Astrocyte (in vitro differentiated cells and primary cell): ENCODE measurements around the gene TMPRSS13. TPM values are rescaled to one million over a fixed set of nuclear protein-coding genes. Genes with fewer than 3 reads are reported as not detected.
"Not testable (repeated sequence)": the region's sequence is repeated elsewhere in the genome, so short reads cannot be mapped to it uniquely, and the experiment has no call there.

ENCODE experiments used
- DNase-seq: peaks from one replicate; pipeline ENCODE4 v3.0.0-alpha.2; 2010; ENCODE audit warnings: low read depth
- FAIRE-seq: peaks from 2 replicates; lab custom pipeline; 2011; peaks lifted over from hg19 to GRCh38; lab: Jason Lieb, UNC
- H2AFZ ChIP-seq: 2 replicates; pipeline ENCODE4 v1.6.0; 2012; ENCODE audit warnings: low read depth, low read length, inconsistent platforms
- H3K27ac ChIP-seq: 2 replicates; pipeline ENCODE4 v1.5.1; 2011; ENCODE audit warnings: low read depth, low read length, inconsistent platforms
- H3K27me3 ChIP-seq: 2 replicates; pipeline ENCODE4 v1.6.0; 2011; ENCODE audit warnings: low read length, inconsistent platforms; ENCODE audit not compliant: insufficient read depth
- H3K36me3 ChIP-seq: 2 replicates; pipeline ENCODE4 v1.5.1; 2011; ENCODE audit warnings: low read length, inconsistent platforms; ENCODE audit not compliant: insufficient read depth
- H3K4me1 ChIP-seq: 2 replicates; pipeline ENCODE4 v1.5.1; 2011; ENCODE audit warnings: low read length, inconsistent platforms; ENCODE audit not compliant: insufficient read depth
- H3K4me2 ChIP-seq: 2 replicates; pipeline ENCODE4 v1.6.0; 2012; ENCODE audit warnings: low read length, inconsistent platforms
- H3K4me3 ChIP-seq: 2 replicates; pipeline ENCODE4 v1.5.1; 2011; ENCODE audit warnings: low read depth, mild to moderate bottlenecking, low read length, inconsistent platforms; ENCODE audit not compliant: insufficient read depth
- H3K79me2 ChIP-seq: 2 replicates; pipeline ENCODE4 v1.6.0; 2012; ENCODE audit warnings: mild to moderate bottlenecking, low read length, inconsistent platforms; ENCODE audit not compliant: insufficient read depth
- H3K9ac ChIP-seq: 2 replicates; pipeline ENCODE4 v1.6.0; 2012; ENCODE audit warnings: mild to moderate bottlenecking, low read length, inconsistent platforms
- H3K9me3 ChIP-seq: 2 replicates; pipeline ENCODE4 v1.5.1; 2012; ENCODE audit warnings: low read depth, mild to moderate bottlenecking, low read length, inconsistent platforms; ENCODE audit not compliant: insufficient read depth
- H4K20me1 ChIP-seq: 2 replicates; pipeline ENCODE4 v1.6.0; 2012; ENCODE audit warnings: low read length, inconsistent platforms; ENCODE audit not compliant: insufficient read depth
- H3K27ac Mint-ChIP-seq: one replicate; pipeline ENCODE4 v1.8.0; 2021; ENCODE audit warnings: mild to moderate bottlenecking, mixed read lengths; ENCODE audit not compliant: unreplicated experiment
- H3K27me3 Mint-ChIP-seq: one replicate; pipeline ENCODE4 v1.8.0; 2021; ENCODE audit warnings: low read depth, mixed read lengths; ENCODE audit not compliant: unreplicated experiment
- H3K36me3 Mint-ChIP-seq: one replicate; pipeline ENCODE4 v1.8.0; 2021; ENCODE audit warnings: low read depth, mixed read lengths; ENCODE audit not compliant: unreplicated experiment
- H3K4me1 Mint-ChIP-seq: one replicate; pipeline ENCODE4 v1.8.0; 2021; ENCODE audit warnings: low read depth, mixed read lengths; ENCODE audit not compliant: unreplicated experiment
- H3K4me3 Mint-ChIP-seq: one replicate; pipeline ENCODE4 v1.8.0; 2021; ENCODE audit warnings: mild to moderate bottlenecking, moderate library complexity, mixed read lengths; ENCODE audit not compliant: unreplicated experiment
- H3K9me3 Mint-ChIP-seq: one replicate; pipeline ENCODE4 v1.8.0; 2021; ENCODE audit warnings: mild to moderate bottlenecking, mixed read lengths; ENCODE audit not compliant: unreplicated experiment
- EZH2 ChIP-seq: IDR thresholded peaks from 2 replicates; pipeline ENCODE4 v1.6.1; 2012; ENCODE audit warnings: mild to moderate bottlenecking, low read length, inconsistent platforms; ENCODE audit not compliant: insufficient read depth
- total RNA-seq: library from RNA; stranded (reverse); gene quantifications from 2 replicates; pipeline ENCODE4 v1.2.1, GENCODE V29; 2021
- TF ChIP-seq, protein P1 (sequence below): IDR thresholded peaks from 2 replicates; pipeline ENCODE4 v1.5.1; 2011; ENCODE audit warnings: low read depth, mild to moderate bottlenecking, inconsistent platforms, low read length, moderate library complexity; ENCODE audit not compliant: insufficient read depth

The TMPRSS13 gene
- total RNA-seq, 1 donor from 2014 or later = 0.66 TPM

DNA sequence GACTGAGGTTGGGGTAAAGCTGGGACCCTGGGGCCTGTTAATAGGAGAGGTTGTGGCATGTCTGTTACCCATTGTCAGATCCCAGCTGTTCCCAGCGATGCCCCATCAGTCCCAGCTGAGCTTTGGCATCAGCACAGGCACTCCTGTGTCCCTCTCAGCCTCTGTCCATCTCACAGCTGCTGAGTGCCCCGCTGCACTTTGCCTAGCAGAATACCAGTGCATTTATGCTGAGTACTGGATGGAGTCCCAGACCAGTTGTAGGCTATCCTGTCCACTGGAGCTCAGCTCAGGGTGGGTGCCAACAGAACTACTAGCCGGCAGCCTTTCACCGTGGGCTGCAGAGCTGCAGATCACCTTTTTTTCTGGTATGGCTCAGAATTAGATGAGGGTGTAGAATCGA is 62.7 kb downstream of the TMPRSS13 start:
- Mint-ChIP-seq H3K36me3 (no peaks in the 10 kb centered on the region), H3K27me3 (peaks cover 19% of the 10 kb centered on the region), H3K9me3 (no peaks in the 10 kb centered on the region), H3K27ac (no peak overlapping the region), H3K4me1 (peaks cover 10% of the 10 kb centered on the region), H3K4me3 (no peak overlapping the region)
- no peak overlapping the region for H3K4me3 ChIP-seq
- no peaks in the 10 kb centered on the region for H3K27me3 ChIP-seq
- H3K79me2 ChIP-seq = no peaks in the 10 kb centered on the region
- no peak overlapping the region for H3K4me2 ChIP-seq
- H3K36me3 ChIP-seq = no peaks in the 10 kb centered on the region
- no peak overlapping the region for H3K9ac ChIP-seq
- H2AFZ ChIP-seq = no peak overlapping the region
- H3K4me1 ChIP-seq = no peaks in the 10 kb centered on the region
- no peaks in the 10 kb centered on the region for H4K20me1 ChIP-seq
- no peak for FAIRE-seq
- TF ChIP-seq, protein P1, sequence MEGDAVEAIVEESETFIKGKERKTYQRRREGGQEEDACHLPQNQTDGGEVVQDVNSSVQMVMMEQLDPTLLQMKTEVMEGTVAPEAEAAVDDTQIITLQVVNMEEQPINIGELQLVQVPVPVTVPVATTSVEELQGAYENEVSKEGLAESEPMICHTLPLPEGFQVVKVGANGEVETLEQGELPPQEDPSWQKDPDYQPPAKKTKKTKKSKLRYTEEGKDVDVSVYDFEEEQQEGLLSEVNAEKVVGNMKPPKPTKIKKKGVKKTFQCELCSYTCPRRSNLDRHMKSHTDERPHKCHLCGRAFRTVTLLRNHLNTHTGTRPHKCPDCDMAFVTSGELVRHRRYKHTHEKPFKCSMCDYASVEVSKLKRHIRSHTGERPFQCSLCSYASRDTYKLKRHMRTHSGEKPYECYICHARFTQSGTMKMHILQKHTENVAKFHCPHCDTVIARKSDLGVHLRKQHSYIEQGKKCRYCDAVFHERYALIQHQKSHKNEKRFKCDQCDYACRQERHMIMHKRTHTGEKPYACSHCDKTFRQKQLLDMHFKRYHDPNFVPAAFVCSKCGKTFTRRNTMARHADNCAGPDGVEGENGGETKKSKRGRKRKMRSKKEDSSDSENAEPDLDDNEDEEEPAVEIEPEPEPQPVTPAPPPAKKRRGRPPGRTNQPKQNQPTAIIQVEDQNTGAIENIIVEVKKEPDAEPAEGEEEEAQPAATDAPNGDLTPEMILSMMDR = no peak
- no peak for TF ChIP-seq EZH2
- DNase-seq = no peak
- H3K9me3 ChIP-seq = no peaks in the 10 kb centered on the region
- no peak overlapping the region for H3K27ac ChIP-seq

DNA sequence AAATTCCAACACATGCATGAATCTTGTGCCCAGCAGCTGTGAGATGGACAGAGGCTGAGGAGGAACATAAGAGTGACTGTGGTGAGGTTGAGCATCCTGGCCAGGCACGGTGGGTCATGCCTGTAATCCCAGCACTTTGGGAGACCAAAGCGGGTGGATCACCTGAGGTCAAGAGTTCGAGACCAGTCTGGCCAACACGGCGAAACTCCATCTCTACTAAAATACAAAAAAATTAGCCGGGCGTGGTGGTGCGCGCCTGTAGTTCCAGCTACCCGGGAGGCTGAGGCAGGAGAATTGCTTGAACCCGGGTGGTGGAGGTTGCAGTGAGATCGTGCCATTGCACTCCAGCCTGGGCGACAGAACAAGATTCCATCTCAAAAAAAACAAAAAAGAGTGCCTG is 63.7 kb downstream of the TMPRSS13 start:
- peaks cover 24% of the 10 kb centered on the region for H3K27me3 Mint-ChIP-seq
- not testable (repeated sequence) for H3K9me3 Mint-ChIP-seq, H3K27ac Mint-ChIP-seq, H3K79me2 ChIP-seq, H3K27me3 ChIP-seq, H3K9ac ChIP-seq, H3K36me3 Mint-ChIP-seq, FAIRE-seq, H4K20me1 ChIP-seq, H3K4me2 ChIP-seq, H3K9me3 ChIP-seq, H3K36me3 ChIP-seq, H3K4me1 ChIP-seq, H3K4me3 ChIP-seq, H3K27ac ChIP-seq, H3K4me3 Mint-ChIP-seq, H2AFZ ChIP-seq, DNase-seq
- H3K4me1 Mint-ChIP-seq = peaks cover 10% of the 10 kb centered on the region

DNA sequence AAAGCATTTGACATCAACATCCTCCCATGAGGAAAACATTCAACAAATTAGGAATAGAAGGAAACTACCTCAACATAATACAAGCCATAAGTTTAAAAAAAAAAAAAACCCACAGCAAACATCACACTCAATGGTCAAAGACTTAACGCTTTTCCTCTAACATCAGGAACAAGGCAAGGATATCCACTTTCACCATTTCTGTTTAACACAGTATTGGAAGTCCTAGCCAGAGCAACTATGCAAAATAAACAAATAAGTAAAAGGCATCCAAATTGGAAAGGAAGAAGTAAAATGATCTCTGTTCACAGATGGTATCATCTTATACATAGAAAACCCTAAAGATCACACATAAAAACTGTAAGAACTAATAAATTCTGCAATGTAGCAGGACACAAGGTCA is 65.8 kb downstream of the TMPRSS13 start:
- Mint-ChIP-seq H3K36me3 (no peaks in the 10 kb centered on the region), H3K4me3 (no peak overlapping the region), H3K27ac (no peak overlapping the region), H3K4me1 (peaks cover 1% of the 10 kb centered on the region), H3K9me3 (no peaks in the 10 kb centered on the region), H3K27me3 (peaks cover 26% of the 10 kb centered on the region)
- no peaks in the 10 kb centered on the region for H3K27me3 ChIP-seq
- H3K4me1 ChIP-seq = no peaks in the 10 kb centered on the region
- no peaks in the 10 kb centered on the region for H3K9me3 ChIP-seq
- no peaks in the 10 kb centered on the region for H3K36me3 ChIP-seq
- TF ChIP-seq, protein P1 = no peak
- no peak overlapping the region for H3K4me3 ChIP-seq
- H2AFZ ChIP-seq = no peak overlapping the region
- H3K9ac ChIP-seq = no peak overlapping the region
- no peak overlapping the region for H3K27ac ChIP-seq
- no peaks in the 10 kb centered on the region for H4K20me1 ChIP-seq
- FAIRE-seq = no peak
- no peak overlapping the region for H3K4me2 ChIP-seq
- no peaks in the 10 kb centered on the region for H3K79me2 ChIP-seq
- DNase-seq = no peak
